Psoas muscle (tissue), 8 donors: ENCODE data around the gene REL. TPM values are rescaled to one million over a fixed set of nuclear protein-coding genes. Genes with fewer than 3 reads are reported as not detected.

Source experiments
- ATAC-seq, 4 donors: fragments of 200-7000 bp; cut with Tn5 transposase; one replicate each; pipeline ENCODE4 v1.9.1; 2020; ENCODE audit warnings: moderate library complexity in 3 of 4, mild to moderate bottlenecking in 2 of 4
- DNase-seq, 2 donors: peaks; one replicate each; pipeline ENCODE4 v3.0.0-alpha.2; 2020
- H3K27ac ChIP-seq: fragments of 200-600 bp; one replicate; pipeline ENCODE4 v1.8.0; 2022
- H3K27me3 ChIP-seq, 3 donors: fragments of 200-600 bp in 1 of 3; one replicate each; pipeline versions ENCODE4 v1.6.1 to v1.8.0; 2013 to 2022; ENCODE audit warnings: low read length in 2 of 3, mild to moderate bottlenecking in 2 of 3, moderate library complexity in 1 of 3; ENCODE audit not compliant: insufficient read depth in 3 of 3
- H3K36me3 ChIP-seq, 2 donors: fragments of 200-600 bp in 1 of 2; one replicate each; pipeline versions ENCODE4 v1.6.1 to v1.8.0; 2013 to 2022; ENCODE audit warnings: low read depth in 1 of 2, mild to moderate bottlenecking in 1 of 2, moderate library complexity in 1 of 2; ENCODE audit not compliant: insufficient read depth in 1 of 2
- H3K4me1 ChIP-seq: fragments of 200-600 bp; one replicate; pipeline ENCODE4 v1.8.0; 2022
- H3K4me3 ChIP-seq: fragments of 200-600 bp; one replicate; pipeline ENCODE4 v1.8.0; 2022; ENCODE audit warnings: mild to moderate bottlenecking
- H3K9me3 ChIP-seq: fragments of 200-600 bp; one replicate; pipeline ENCODE4 v1.8.0; 2022
- WGBS, 3 donors: extraction: QIAGEN DNeasy Blood & Tissue Kit; methylation state at CpG; one replicate each; pipeline versions ENCODE4 v1.1.6 to v1.1.7; 2013; 5-methylcytosine and 5-hydroxymethylcytosine counted together
- intact Hi-C, 2 donors: fragments of 100-400 bp; cut with DNase I; formaldehyde crosslinking; loops; one replicate each; pipeline versions ENCODE4 v1.11.0 to v1.14.2; 2022
- polyA plus RNA-seq, 3 donors: library from polyadenylated mRNA; stranded (reverse); fragments of 200-250 nt; gene quantifications; one replicate each; pipeline ENCODE4 v1.2.3, GENCODE V29; 2013
- total RNA-seq, 4 donors: library from RNA; stranded (reverse); fragmentation: NEBNext Ultra II Directional in 2 of 4; extraction: Animal tissue kit (Norgen Biotek cat#: 25700) in 2 of 4; gene quantifications; one replicate each; pipeline versions ENCODE4 v1.2.1 to v1.2.4, GENCODE V29; 2021 to 2023
- TF ChIP-seq, protein P1 (sequence below): fragments of 200-600 bp; IDR thresholded peaks from one replicate; pipeline ENCODE4 v1.8.0; 2022; ENCODE audit warnings: antibody characterized with exemption
- donor health status: healthy with polysubstance abuse.
- donor health status: DM: no; HTN: no; CAD: no; lungs with moderate emphysema.
- donor health status: Bipolar disorder and iron deficiency.
- donor health status: healthy.
- donor health status: DM: yes; HTN: yes; CAD: no.
- donor health status: DM: no; HTN: no; CAD: no.
- donor health status: DM: no; HTN: no; CAD: no.
- donor health status: DM: yes; HTN: yes; CAD: no.

REL gene
- total and polyA plus RNA-seq, 7 donors, result 0.49 to 6.9 (median 4.0) TPM

DNA sequence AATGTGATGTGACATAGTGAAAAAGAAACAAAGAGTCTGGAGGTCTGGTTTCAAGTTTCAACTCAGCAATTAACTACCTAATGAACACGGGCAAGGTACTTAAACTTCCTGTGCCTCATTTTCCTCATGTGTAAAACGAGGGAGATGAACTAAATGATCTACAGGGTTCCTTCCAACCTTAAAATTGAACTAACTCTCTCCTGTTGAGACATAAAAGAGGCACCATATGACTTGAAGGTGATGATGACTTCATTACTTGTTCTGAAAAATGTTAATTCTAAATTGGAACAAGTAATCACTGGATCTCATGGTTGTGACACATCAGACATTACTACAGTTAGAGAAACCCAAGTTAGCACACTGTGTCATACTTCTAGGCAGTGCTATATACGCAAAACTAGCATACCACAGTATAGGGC, 8.9 kb upstream of the REL start:
- H3K4me3 ChIP-seq, result no peak overlapping the region
- TF ChIP-seq, protein P1, sequence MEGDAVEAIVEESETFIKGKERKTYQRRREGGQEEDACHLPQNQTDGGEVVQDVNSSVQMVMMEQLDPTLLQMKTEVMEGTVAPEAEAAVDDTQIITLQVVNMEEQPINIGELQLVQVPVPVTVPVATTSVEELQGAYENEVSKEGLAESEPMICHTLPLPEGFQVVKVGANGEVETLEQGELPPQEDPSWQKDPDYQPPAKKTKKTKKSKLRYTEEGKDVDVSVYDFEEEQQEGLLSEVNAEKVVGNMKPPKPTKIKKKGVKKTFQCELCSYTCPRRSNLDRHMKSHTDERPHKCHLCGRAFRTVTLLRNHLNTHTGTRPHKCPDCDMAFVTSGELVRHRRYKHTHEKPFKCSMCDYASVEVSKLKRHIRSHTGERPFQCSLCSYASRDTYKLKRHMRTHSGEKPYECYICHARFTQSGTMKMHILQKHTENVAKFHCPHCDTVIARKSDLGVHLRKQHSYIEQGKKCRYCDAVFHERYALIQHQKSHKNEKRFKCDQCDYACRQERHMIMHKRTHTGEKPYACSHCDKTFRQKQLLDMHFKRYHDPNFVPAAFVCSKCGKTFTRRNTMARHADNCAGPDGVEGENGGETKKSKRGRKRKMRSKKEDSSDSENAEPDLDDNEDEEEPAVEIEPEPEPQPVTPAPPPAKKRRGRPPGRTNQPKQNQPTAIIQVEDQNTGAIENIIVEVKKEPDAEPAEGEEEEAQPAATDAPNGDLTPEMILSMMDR, result no peak
- intact Hi-C loops, result no loop called here
- H3K27ac ChIP-seq, result no peak overlapping the region
- DNase-seq (no peak), ATAC-seq (no peak)
- no peaks in the 10 kb centered on the region for H3K27me3 ChIP-seq
- H3K36me3 ChIP-seq, result no peaks in the 10 kb centered on the region
- WGBS, 3 donors, result 57 to 63% (median 59%) methylated on average over 3 of the region's 3 CpGs
- no peaks in the 10 kb centered on the region for H3K4me1 ChIP-seq
- H3K9me3 ChIP-seq, result no peaks in the 10 kb centered on the region

DNA sequence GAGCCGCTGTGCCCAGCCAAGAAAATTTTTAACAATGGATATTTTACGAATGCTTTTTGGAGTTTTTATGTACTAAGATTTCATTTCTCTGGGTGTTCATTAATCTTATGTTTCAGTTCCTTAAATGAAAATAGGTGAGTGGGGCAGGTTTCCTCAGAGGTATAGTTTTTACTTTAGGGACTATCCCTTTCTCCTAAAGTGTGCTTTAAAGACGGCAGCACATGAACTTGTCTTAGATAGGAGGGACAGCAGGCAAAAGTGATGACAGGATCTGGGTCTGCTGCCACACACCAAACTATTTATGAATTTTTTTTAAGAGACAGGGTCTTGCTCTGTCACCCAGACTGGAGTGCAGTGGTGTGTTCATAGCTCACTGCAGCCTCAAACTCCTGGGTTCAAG, 8.0 kb upstream of the REL start:
- 74 to 79% (median 77%) methylated on average over 3 of the region's 3 CpGs for WGBS, 3 donors
- no peak overlapping the region for H3K4me3 ChIP-seq
- no peaks in the 10 kb centered on the region for H3K9me3 ChIP-seq
- no peaks in the 10 kb centered on the region for H3K4me1 ChIP-seq
- H3K36me3 ChIP-seq, result no peaks in the 10 kb centered on the region
- TF ChIP-seq, protein P1, result no peak
- no peaks in the 10 kb centered on the region for H3K27me3 ChIP-seq
- no peak for DNase-seq
- no peak overlapping the region for H3K27ac ChIP-seq
- no peak for ATAC-seq
- intact Hi-C loops, result no loop called here

DNA sequence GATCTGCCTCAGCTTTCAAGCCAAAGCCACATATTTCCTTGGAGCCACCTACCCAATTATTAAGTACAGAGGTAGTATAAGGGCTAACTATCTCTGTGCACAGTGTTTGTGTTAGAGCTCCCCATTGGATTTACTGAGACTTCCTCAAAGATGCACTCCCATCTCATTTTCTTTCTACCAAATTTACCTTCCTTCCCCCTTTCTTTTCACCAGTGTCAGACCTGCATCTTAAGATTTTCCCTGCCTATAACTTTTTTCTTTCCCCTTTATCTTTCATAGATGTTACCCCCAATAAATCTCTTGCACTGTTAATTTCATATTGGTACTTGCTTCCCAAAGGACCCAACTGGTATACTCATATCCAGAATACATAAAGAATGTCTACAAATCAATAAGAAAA, 5.9 kb upstream of the REL start:
- no peaks in the 10 kb centered on the region for H3K4me1 ChIP-seq
- DNase-seq, result no peak
- H3K4me3 ChIP-seq, result no peak overlapping the region
- intact Hi-C loops, result no loop called here
- H3K9me3 ChIP-seq, result no peaks in the 10 kb centered on the region
- H3K27me3 ChIP-seq, result no peaks in the 10 kb centered on the region
- no peak overlapping the region for H3K27ac ChIP-seq
- ATAC-seq, result no peak
- TF ChIP-seq, protein P1, result no peak
- H3K36me3 ChIP-seq, result no peaks in the 10 kb centered on the region

DNA sequence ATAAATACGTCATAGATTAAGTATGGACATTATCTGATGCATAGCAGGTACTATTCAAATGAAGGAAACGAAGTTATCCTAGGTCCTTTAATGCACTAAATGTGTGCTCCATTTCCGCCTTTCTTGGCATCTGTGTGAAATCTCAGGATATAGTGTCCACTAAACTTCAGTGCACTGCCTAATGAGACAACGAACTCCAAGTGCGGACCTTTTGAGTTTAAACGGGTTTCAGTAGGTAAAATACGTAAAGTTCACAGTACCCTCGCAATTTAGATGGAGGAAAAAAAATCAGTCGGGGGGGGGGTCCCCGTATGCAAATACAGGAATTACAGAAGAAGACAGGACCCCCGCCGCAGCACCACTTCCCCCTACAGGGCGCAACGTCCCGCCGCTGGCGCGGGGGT, 729 bp upstream of the REL start:
- intact Hi-C loops, result loop anchor here in 1 of 2 donors (5.0 to 10.0 kb wide), 2 partner anchors 117 to 594 kb away; partner anchors contain the start of gene USP34
- 1 to 3% (median 2%) methylated on average over 14 to 18 of the region's 18 CpGs for WGBS, 3 donors
- Histone ChIP-seq H3K9me3 (no peaks in the 10 kb centered on the region), H3K4me1 (peaks cover 21% of the 10 kb centered on the region), H3K27me3 (no peaks in the 10 kb centered on the region), H3K27ac (peak overlapping the region; percentile 94), H3K36me3 (no peaks in the 10 kb centered on the region), H3K4me3 (peak overlapping the region; percentile 85)
- DNase-seq (no peak), ATAC-seq (peak in 3 of 4 donors; percentile 0 to 16 (median 1))
- TF ChIP-seq, protein P1, result peak; percentile 29
